HEK293T (cell line): ENCODE results near the gene SLC7A7.

Experiments
- BHLHE40 ChIP-seq: fragments of 450-650 bp; IDR thresholded peaks from 2 replicates; pipeline ENCODE4 v1.6.1; 2016; ENCODE audit warnings: mild to moderate bottlenecking, moderate library complexity, borderline replicate concordance
- CTBP1 ChIP-seq: fragments of 450-650 bp; IDR thresholded peaks from 2 replicates; pipeline ENCODE4 v1.6.1; 2016; ENCODE audit warnings: borderline replicate concordance
- ELF4 ChIP-seq: fragments of 450-650 bp; IDR thresholded peaks from 2 replicates; pipeline ENCODE4 v1.6.1; 2017; ENCODE audit warnings: antibody characterized with exemption
- FOXA1 ChIP-seq: fragments of 450-650 bp; IDR thresholded peaks from 2 replicates; pipeline ENCODE4 v1.6.1; 2016; ENCODE audit warnings: mild to moderate bottlenecking
- FOXK2 ChIP-seq: fragments of 450-650 bp; IDR thresholded peaks from 2 replicates; pipeline ENCODE4 v1.6.1; 2016; ENCODE audit warnings: mild to moderate bottlenecking
- FOXM1 ChIP-seq: fragments of 450-650 bp; IDR thresholded peaks from 2 replicates; pipeline ENCODE4 v1.6.1; 2017; ENCODE audit warnings: mild to moderate bottlenecking, borderline replicate concordance
- HDGF ChIP-seq: fragments of 450-650 bp; IDR thresholded peaks from 2 replicates; pipeline ENCODE4 v1.6.1; 2017; ENCODE audit warnings: antibody characterized with exemption, borderline replicate concordance
- NFRKB ChIP-seq: fragments of 450-650 bp; IDR thresholded peaks from 2 replicates; pipeline ENCODE4 v1.6.1; 2016; ENCODE audit warnings: mild to moderate bottlenecking, moderate library complexity
- SP1 ChIP-seq: fragments of 450-650 bp; IDR thresholded peaks from 2 replicates; pipeline ENCODE4 v1.6.1; 2017
- SUZ12 ChIP-seq: fragments of 450-650 bp; IDR thresholded peaks from 2 replicates; pipeline ENCODE4 v1.6.1; 2016; ENCODE audit warnings: mild to moderate bottlenecking
- TARDBP ChIP-seq: fragments of 450-650 bp; IDR thresholded peaks from 2 replicates; pipeline ENCODE4 v1.6.1; 2016
- ZNF384 ChIP-seq: fragments of 450-650 bp; IDR thresholded peaks from 2 replicates; pipeline ENCODE4 v1.6.1; 2016

- TF ChIP-seq ELF4 (no peak), SUZ12 (no peak), CTBP1 (no peak), FOXK2 (no peak), TARDBP (no peak), FOXM1 (no peak), NFRKB (no peak), SP1 (no peak), BHLHE40 (no peak), FOXA1 (no peak), HDGF (no peak), ZNF384 (no peak)
These were observed 16.7 kb downstream of the SLC7A7 start for GRCh38 chr14:22798528-22798927.
